ENCODE results near the gene SCAI.
"Not testable (repeated sequence)": the region's sequence is repeated elsewhere in the genome, so short reads cannot be mapped to it uniquely, and the experiment has no call there.

Gene SCAI

GRCh38 chr9:124972241-124972770 is 171.0 kb downstream of the SCAI start:
- Histone ChIP-seq H3K9me3 (ENCODE audit: control insufficient read depth in 2 of 2, low read length in 2 of 2) (no peaks in the 10 kb centered on the region), H3K27me3 (ENCODE audit: control insufficient read depth in 1 of 2, insufficient read depth in 2 of 2, low read length in 2 of 2) (no peaks in the 10 kb centered on the region), H3K4me3 (ENCODE audit: low read length in 2 of 2) (no peak overlapping the region), H3K36me3 (ENCODE audit: control insufficient read depth in 2 of 2, insufficient read depth in 2 of 2, low read length in 2 of 2) (peaks cover 8 to 14% of the 10 kb centered on the region in 2 donors), H3K27ac (ENCODE audit: low read length) (no peak overlapping the region), H3K9ac (ENCODE audit: low read length in 2 of 2) (no peak overlapping the region), H3K4me1 (ENCODE audit: control insufficient read depth, insufficient read depth, low read length) (no peaks in the 10 kb centered on the region)

GRCh38 chr9:124969401-124969800 is 173.9 kb downstream of the SCAI start:
- H3K27ac ChIP-seq (ENCODE audit: low read length): no peak overlapping the region
- no peaks in the 10 kb centered on the region for H3K9me3 ChIP-seq (ENCODE audit: control insufficient read depth in 2 of 2, low read length in 2 of 2)
- H3K36me3 ChIP-seq (ENCODE audit: control insufficient read depth in 2 of 2, insufficient read depth in 2 of 2, low read length in 2 of 2): peaks cover 3 to 8% of the 10 kb centered on the region in 2 donors
- no peaks in the 10 kb centered on the region for H3K4me1 ChIP-seq (ENCODE audit: control insufficient read depth, insufficient read depth, low read length)
- no peak overlapping the region for H3K9ac ChIP-seq (ENCODE audit: low read length in 2 of 2)
- no peak overlapping the region for H3K4me3 ChIP-seq (ENCODE audit: low read length in 2 of 2)
- no peaks in the 10 kb centered on the region for H3K27me3 ChIP-seq (ENCODE audit: control insufficient read depth in 1 of 2, insufficient read depth in 2 of 2, low read length in 2 of 2)

GRCh38 chr9:124968238-124968637 is 175.1 kb downstream of the SCAI start:
- no peaks in the 10 kb centered on the region for H3K9me3 ChIP-seq (ENCODE audit: control insufficient read depth in 2 of 2, low read length in 2 of 2)
- no peaks in the 10 kb centered on the region for H3K4me1 ChIP-seq (ENCODE audit: control insufficient read depth, insufficient read depth, low read length)
- no peak overlapping the region for H3K9ac ChIP-seq (ENCODE audit: low read length in 2 of 2)
- H3K4me3 ChIP-seq (ENCODE audit: low read length in 2 of 2): no peak overlapping the region
- H3K27me3 ChIP-seq (ENCODE audit: control insufficient read depth in 1 of 2, insufficient read depth in 2 of 2, low read length in 2 of 2): no peaks in the 10 kb centered on the region
- H3K27ac ChIP-seq (ENCODE audit: low read length): no peak overlapping the region
- peaks cover 2 to 4% of the 10 kb centered on the region in 2 donors for H3K36me3 ChIP-seq (ENCODE audit: control insufficient read depth in 2 of 2, insufficient read depth in 2 of 2, low read length in 2 of 2)

GRCh38 chr9:124965775-124966568 is 177.4 kb downstream of the SCAI start:
- H3K4me3 ChIP-seq (ENCODE audit: low read length in 2 of 2); H3K4me1 ChIP-seq (ENCODE audit: control insufficient read depth, insufficient read depth, low read length); H3K9me3 ChIP-seq (ENCODE audit: control insufficient read depth in 2 of 2, low read length in 2 of 2); H3K27ac ChIP-seq (ENCODE audit: low read length); H3K9ac ChIP-seq (ENCODE audit: low read length in 2 of 2); H3K36me3 ChIP-seq (ENCODE audit: control insufficient read depth in 2 of 2, insufficient read depth in 2 of 2, low read length in 2 of 2); H3K27me3 ChIP-seq (ENCODE audit: control insufficient read depth in 1 of 2, insufficient read depth in 2 of 2, low read length in 2 of 2): not testable (repeated sequence)

- H3K4me3 ChIP-seq (ENCODE audit: low read length in 2 of 2): no peak overlapping the region
- no peaks in the 10 kb centered on the region for H3K9me3 ChIP-seq (ENCODE audit: control insufficient read depth in 2 of 2, low read length in 2 of 2)
- no peak overlapping the region for H3K27ac ChIP-seq (ENCODE audit: low read length)
- peaks cover 0 to 4% of the 10 kb centered on the region in 2 donors for H3K36me3 ChIP-seq (ENCODE audit: control insufficient read depth in 2 of 2, insufficient read depth in 2 of 2, low read length in 2 of 2)
- H3K4me1 ChIP-seq (ENCODE audit: control insufficient read depth, insufficient read depth, low read length): no peaks in the 10 kb centered on the region
- H3K9ac ChIP-seq (ENCODE audit: low read length in 2 of 2): no peak overlapping the region
- no peaks in the 10 kb centered on the region for H3K27me3 ChIP-seq (ENCODE audit: control insufficient read depth in 1 of 2, insufficient read depth in 2 of 2, low read length in 2 of 2)
Observed at GRCh38 chr9:124964604-124965003, 178.7 kb downstream of the SCAI start.

- H3K36me3 ChIP-seq (ENCODE audit: control insufficient read depth in 2 of 2, insufficient read depth in 2 of 2, low read length in 2 of 2): peaks cover 0 to 4% of the 10 kb centered on the region in 2 donors
- no peaks in the 10 kb centered on the region for H3K9me3 ChIP-seq (ENCODE audit: control insufficient read depth in 2 of 2, low read length in 2 of 2)
- H3K27ac ChIP-seq (ENCODE audit: low read length): no peak overlapping the region
- no peaks in the 10 kb centered on the region for H3K27me3 ChIP-seq (ENCODE audit: control insufficient read depth in 1 of 2, insufficient read depth in 2 of 2, low read length in 2 of 2)
- H3K4me3 ChIP-seq (ENCODE audit: low read length in 2 of 2): no peak overlapping the region
- H3K9ac ChIP-seq (ENCODE audit: low read length in 2 of 2): no peak overlapping the region
- no peaks in the 10 kb centered on the region for H3K4me1 ChIP-seq (ENCODE audit: control insufficient read depth, insufficient read depth, low read length)
Observed at GRCh38 chr9:124964056-124964455, 179.3 kb downstream of the SCAI start.

GRCh38 chr9:124960409-124960752 is 182.9 kb downstream of the SCAI start:
- H3K27me3 ChIP-seq (ENCODE audit: control insufficient read depth in 1 of 2, insufficient read depth in 2 of 2, low read length in 2 of 2): no peaks in the 10 kb centered on the region
- H3K27ac ChIP-seq (ENCODE audit: low read length): no peak overlapping the region
- no peaks in the 10 kb centered on the region for H3K36me3 ChIP-seq (ENCODE audit: control insufficient read depth in 2 of 2, insufficient read depth in 2 of 2, low read length in 2 of 2)
- H3K4me1 ChIP-seq (ENCODE audit: control insufficient read depth, insufficient read depth, low read length): no peaks in the 10 kb centered on the region
- no peaks in the 10 kb centered on the region for H3K9me3 ChIP-seq (ENCODE audit: control insufficient read depth in 2 of 2, low read length in 2 of 2)
- no peak overlapping the region for H3K9ac ChIP-seq (ENCODE audit: low read length in 2 of 2)
- H3K4me3 ChIP-seq (ENCODE audit: low read length in 2 of 2): no peak overlapping the region

GRCh38 chr9:124959671-124960408 is 183.5 kb downstream of the SCAI start:
- H3K27ac ChIP-seq (ENCODE audit: low read length); H3K36me3 ChIP-seq (ENCODE audit: control insufficient read depth in 2 of 2, insufficient read depth in 2 of 2, low read length in 2 of 2); H3K9ac ChIP-seq (ENCODE audit: low read length in 2 of 2); H3K4me1 ChIP-seq (ENCODE audit: control insufficient read depth, insufficient read depth, low read length); H3K4me3 ChIP-seq (ENCODE audit: low read length in 2 of 2); H3K9me3 ChIP-seq (ENCODE audit: control insufficient read depth in 2 of 2, low read length in 2 of 2); H3K27me3 ChIP-seq (ENCODE audit: control insufficient read depth in 1 of 2, insufficient read depth in 2 of 2, low read length in 2 of 2): not testable (repeated sequence)

GRCh38 chr9:124954255-124954654 is 189.1 kb downstream of the SCAI start:
- H3K27me3 ChIP-seq (ENCODE audit: control insufficient read depth in 1 of 2, insufficient read depth in 2 of 2, low read length in 2 of 2): no peaks in the 10 kb centered on the region
- no peaks in the 10 kb centered on the region for H3K9me3 ChIP-seq (ENCODE audit: control insufficient read depth in 2 of 2, low read length in 2 of 2)
- no peak overlapping the region for H3K4me3 ChIP-seq (ENCODE audit: low read length in 2 of 2)
- H3K9ac ChIP-seq (ENCODE audit: low read length in 2 of 2): no peak overlapping the region
- H3K4me1 ChIP-seq (ENCODE audit: control insufficient read depth, insufficient read depth, low read length): no peaks in the 10 kb centered on the region
- no peak overlapping the region for H3K27ac ChIP-seq (ENCODE audit: low read length)
- H3K36me3 ChIP-seq (ENCODE audit: control insufficient read depth in 2 of 2, insufficient read depth in 2 of 2, low read length in 2 of 2): no peaks in the 10 kb centered on the region

- H3K9ac ChIP-seq (ENCODE audit: low read length in 2 of 2): no peak overlapping the region
- no peak overlapping the region for H3K4me3 ChIP-seq (ENCODE audit: low read length in 2 of 2)
- H3K27ac ChIP-seq (ENCODE audit: low read length): no peak overlapping the region
Observed at GRCh38 chr9:124950050-124950718, 193.1 kb downstream of the SCAI start.

More at GRCh38 chr9:124950050-124950718, 193.1 kb downstream of the SCAI start:
- Histone ChIP-seq H3K27me3 (ENCODE audit: control insufficient read depth in 1 of 2, insufficient read depth in 2 of 2, low read length in 2 of 2) (no peaks in the 10 kb centered on the region), H3K4me1 (ENCODE audit: control insufficient read depth, insufficient read depth, low read length) (no peaks in the 10 kb centered on the region), H3K36me3 (ENCODE audit: control insufficient read depth in 2 of 2, insufficient read depth in 2 of 2, low read length in 2 of 2) (no peaks in the 10 kb centered on the region), H3K9me3 (ENCODE audit: control insufficient read depth in 2 of 2, low read length in 2 of 2) (no peaks in the 10 kb centered on the region)

Measured in stomach smooth muscle (tissue), 2 donors.